HG03565 (cell line): ENCODE results near the gene TCTN3.
"Not testable (repeated sequence)": the region's sequence is repeated elsewhere in the genome, so short reads cannot be mapped to it uniquely, and the experiment has no call there.

Experiments used
- ATAC-seq: cut with Tn5 transposase; IDR thresholded peaks from one replicate; pipeline ENCODE4 v1.9.1; 2021; ENCODE audit warnings: mild to moderate bottlenecking, moderate library complexity; ENCODE audit not compliant: unreplicated experiment

TCTN3 gene

GRCh38 chr10:95693668-95694534 lies at the start of gene TCTN3:
Gene TCTN3, minus strand, starts transcription at chr10:95693927. Its CDS starts 28 bp downstream, at chr10:95693899.
- ATAC-seq = peak; percentile 98

GRCh38 chr10:95742962-95743535 lies 49.3 kb upstream of the TCTN3 start:
- no peak for ATAC-seq

GRCh38 chr10:95742485-95742884 lies 48.8 kb upstream of the TCTN3 start:
- ATAC-seq = peak; percentile 15

GRCh38 chr10:95741807-95742467 lies 48.2 kb upstream of the TCTN3 start:
- peak; percentile 67 for ATAC-seq

GRCh38 chr10:95739056-95739455 lies 45.3 kb upstream of the TCTN3 start:
- no peak for ATAC-seq

- not testable (repeated sequence) for ATAC-seq
Observed at GRCh38 chr10:95732907-95733306, 39.2 kb upstream of the TCTN3 start.

- no peak for ATAC-seq
Observed at GRCh38 chr10:95730233-95730632, 36.5 kb upstream of the TCTN3 start.

GRCh38 chr10:95729323-95730055 lies 35.8 kb upstream of the TCTN3 start:
- no peak for ATAC-seq

GRCh38 chr10:95728526-95728925 lies 34.8 kb upstream of the TCTN3 start:
- ATAC-seq = no peak

GRCh38 chr10:95722496-95722895 lies 28.8 kb upstream of the TCTN3 start:
- not testable (repeated sequence) for ATAC-seq

GRCh38 chr10:95720745-95721144 lies 27.0 kb upstream of the TCTN3 start:
- not testable (repeated sequence) for ATAC-seq

GRCh38 chr10:95716866-95717265 lies 23.1 kb upstream of the TCTN3 start:
- no peak for ATAC-seq

- ATAC-seq = no peak
Observed at GRCh38 chr10:95716466-95716865, 22.7 kb upstream of the TCTN3 start.

- ATAC-seq = no peak
Observed at GRCh38 chr10:95711492-95711891, 17.8 kb upstream of the TCTN3 start.

- no peak for ATAC-seq
Observed at GRCh38 chr10:95706990-95707389, 13.3 kb upstream of the TCTN3 start.

- no peak for ATAC-seq
Observed at GRCh38 chr10:95706573-95706972, 12.8 kb upstream of the TCTN3 start.

GRCh38 chr10:95698415-95698814 lies 4.7 kb upstream of the TCTN3 start:
- no peak for ATAC-seq

- ATAC-seq = peak; percentile 21
Observed at GRCh38 chr10:95697429-95697828, 3.7 kb upstream of the TCTN3 start.

- ATAC-seq = no peak
Observed at GRCh38 chr10:95694665-95695064, 938 bp upstream of the TCTN3 start.

- ATAC-seq = no peak
Observed at GRCh38 chr10:95693071-95693667, 558 bp downstream of the TCTN3 start.

- ATAC-seq = no peak
Observed at GRCh38 chr10:95691281-95691680, 2.4 kb downstream of the TCTN3 start.
